Brain microvascular endothelial cell (primary cell): Measurements from ENCODE around the gene SLC45A1.

ENCODE experiments used
- DNase-seq: peaks from one replicate; pipeline ENCODE4 v3.0.0-alpha.2; 2020
- H3K27ac ChIP-seq: fragments of 250-450 bp; sonication (Bioruptor Pico); 2 replicates; pipeline ENCODE4 v1.5.1; 2020; ENCODE audit warnings: mild to moderate bottlenecking, moderate library complexity
- H3K27me3 ChIP-seq: fragments of 250-450 bp; sonication (Bioruptor Pico); replicated peaks from 2 replicates; pipeline ENCODE4 v1.5.1; 2020; ENCODE audit warnings: mild to moderate bottlenecking
- H3K36me3 ChIP-seq: fragments of 250-450 bp; sonication (Bioruptor Pico); replicated peaks from 2 replicates; pipeline ENCODE4 v1.5.1; 2020; ENCODE audit warnings: mild to moderate bottlenecking
- H3K4me3 ChIP-seq: 2 replicates; pipeline ENCODE4 v1.5.1; 2011; ENCODE audit warnings: low read depth, mild to moderate bottlenecking, control low read depth, low read length, moderate library complexity
- CTCF ChIP-seq: IDR thresholded peaks from 2 replicates; pipeline ENCODE4 v1.5.1; 2011; ENCODE audit warnings: low read depth, mild to moderate bottlenecking, moderate library complexity, low read length, control low read depth, inconsistent platforms; ENCODE audit errors: missing control alignments
- in situ Hi-C: cut with HindIII; loops from 2 replicates; pipeline ENCODE4 v1.10.0; 2017; ENCODE audit warnings: low sequenced_read_pairs, low pct_ligation_motif_present

Gene SLC45A1

GRCh38 chr1:8382608-8383505 is 64.9 kb downstream of the SLC45A1 start:
- H3K4me3 ChIP-seq, result no peak overlapping the region
- DNase-seq, result no peak
- H3K27me3 ChIP-seq, result no peaks in the 10 kb centered on the region
- in situ Hi-C loops, result no loop called here
- TF ChIP-seq CTCF, result no peak
- H3K36me3 ChIP-seq, result peaks cover 9% of the 10 kb centered on the region
- H3K27ac ChIP-seq, result no peak overlapping the region

- in situ Hi-C loops, result no loop called here
- TF ChIP-seq CTCF, result no peak
- H3K4me3 ChIP-seq, result no peak overlapping the region
- H3K36me3 ChIP-seq, result peaks cover 11% of the 10 kb centered on the region
- peak overlapping the region; percentile 13 for H3K27ac ChIP-seq
- H3K27me3 ChIP-seq, result no peaks in the 10 kb centered on the region
- DNase-seq, result peak; percentile 41
These were observed 66.2 kb downstream of the SLC45A1 start for GRCh38 chr1:8384088-8384487.

GRCh38 chr1:8384577-8384976 is 66.7 kb downstream of the SLC45A1 start:
- no peak for DNase-seq
- Histone ChIP-seq H3K36me3 (peaks cover 12% of the 10 kb centered on the region), H3K27me3 (no peaks in the 10 kb centered on the region), H3K4me3 (no peak overlapping the region), H3K27ac (peak overlapping the region; percentile 13)
- no peak for TF ChIP-seq CTCF
- in situ Hi-C loops, result no loop called here

- H3K27me3 ChIP-seq, result no peaks in the 10 kb centered on the region
- no peak for DNase-seq
- H3K27ac ChIP-seq, result no peak overlapping the region
- TF ChIP-seq CTCF, result no peak
- in situ Hi-C loops, result no loop called here
- H3K36me3 ChIP-seq, result peaks cover 19% of the 10 kb centered on the region
- no peak overlapping the region for H3K4me3 ChIP-seq
These were observed 68.3 kb downstream of the SLC45A1 start for GRCh38 chr1:8386247-8386646.

GRCh38 chr1:8388732-8389562 is 71.0 kb downstream of the SLC45A1 start:
- Histone ChIP-seq H3K27me3 (no peaks in the 10 kb centered on the region), H3K36me3 (peaks cover 20% of the 10 kb centered on the region), H3K4me3 (no peak overlapping the region), H3K27ac (no peak overlapping the region)
- no peak for TF ChIP-seq CTCF
- no peak for DNase-seq
- in situ Hi-C loops, result no loop called here
